Left cardiac atrium (tissue), 4 donors: Measurements from ENCODE around the gene TUT4. TPM values are rescaled to one million over a fixed set of nuclear protein-coding genes. Genes with fewer than 3 reads are reported as not detected.

ENCODE experiments used
- ATAC-seq, 2 donors: fragments of 200-7000 bp; cut with Tn5 transposase; one replicate each; pipeline ENCODE4 v1.9.1; 2020; ENCODE audit warnings: mild to moderate bottlenecking in 2 of 2, moderate library complexity in 2 of 2
- DNase-seq: peaks from one replicate; pipeline ENCODE4 v3.0.0-alpha.2; 2020
- intact Hi-C, 2 donors: fragments of 100-400 bp; cut with DNase I; formaldehyde crosslinking; loops; one replicate each; pipeline versions ENCODE4 v1.14.1 to v1.15.1; 2022 to 2023
- total RNA-seq, 2 donors: library from RNA; stranded (reverse); fragmentation: NEBNext Ultra II Directional; extraction: Animal tissue kit (Norgen Biotek cat#: 25700); gene quantifications; one replicate each; pipeline ENCODE4 v1.2.1, GENCODE V29; 2021
- donor health status: DM: no; HTN: yes; CAD: no.
- donor health status: DM: no; HTN: yes; CAD: no; lungs with severe emphysema.
- donor health status: DM: yes; HTN: yes; CAD: no.
- donor health status: Dilated cardiomyopathy.

The TUT4 gene
- total RNA-seq, 2 donors from 2014 or later, result 30.1 to 32.7 TPM

DNA sequence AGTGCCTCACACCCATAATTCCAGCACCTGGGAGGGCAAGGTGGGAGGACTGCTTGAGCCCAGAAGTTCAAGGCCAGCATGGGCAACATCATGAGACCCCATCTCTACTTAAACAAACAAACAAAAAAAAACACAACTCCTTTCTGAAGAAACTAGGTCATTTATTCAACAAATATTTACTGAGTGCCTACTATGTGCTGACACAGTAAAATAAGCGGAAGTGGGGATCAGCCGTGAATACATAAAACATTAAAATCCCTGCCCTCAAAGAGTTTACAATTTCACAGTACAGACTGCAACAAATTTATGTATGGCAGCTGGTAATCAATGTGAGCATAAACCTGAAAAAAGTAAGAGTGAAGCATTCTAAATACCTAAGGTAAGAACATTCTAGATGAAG is 65.3 kb downstream of the TUT4 start:
- intact Hi-C loops, result no loop called here
- DNase-seq (no peak), ATAC-seq (no peak)

DNA sequence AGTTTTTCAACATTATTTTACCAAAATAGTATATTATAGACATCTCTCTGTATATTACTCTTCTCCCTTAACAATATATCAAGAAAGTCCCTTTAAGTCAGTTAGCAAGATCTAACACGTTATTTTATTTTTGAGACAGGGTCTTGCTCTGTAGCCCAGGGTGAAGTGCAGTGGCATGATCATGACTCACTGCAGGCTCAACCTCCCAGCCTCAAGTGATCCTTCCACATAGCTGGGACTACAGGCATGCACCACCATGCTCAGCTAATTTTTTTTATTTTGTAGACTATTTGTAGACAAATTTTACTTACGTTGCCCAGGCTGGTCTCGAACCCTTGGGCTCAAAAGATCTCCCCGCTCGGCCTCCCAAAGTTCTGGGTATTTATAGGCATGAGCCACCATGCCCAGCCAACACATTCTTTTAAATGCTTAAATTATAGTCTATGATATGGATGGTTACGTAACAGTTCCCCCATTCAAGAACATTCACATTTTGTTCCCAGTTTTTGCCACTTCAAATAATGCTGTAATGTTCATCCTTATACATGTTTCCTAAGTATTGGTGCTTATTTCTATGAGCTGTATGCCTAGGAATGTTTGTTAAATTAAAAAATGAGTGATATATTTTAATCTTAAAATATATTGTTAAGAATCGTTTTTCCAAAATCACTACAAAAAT is 70.4 kb downstream of the TUT4 start:
- DNase-seq (no peak), ATAC-seq (no peak)
- intact Hi-C loops, result no loop called here

DNA sequence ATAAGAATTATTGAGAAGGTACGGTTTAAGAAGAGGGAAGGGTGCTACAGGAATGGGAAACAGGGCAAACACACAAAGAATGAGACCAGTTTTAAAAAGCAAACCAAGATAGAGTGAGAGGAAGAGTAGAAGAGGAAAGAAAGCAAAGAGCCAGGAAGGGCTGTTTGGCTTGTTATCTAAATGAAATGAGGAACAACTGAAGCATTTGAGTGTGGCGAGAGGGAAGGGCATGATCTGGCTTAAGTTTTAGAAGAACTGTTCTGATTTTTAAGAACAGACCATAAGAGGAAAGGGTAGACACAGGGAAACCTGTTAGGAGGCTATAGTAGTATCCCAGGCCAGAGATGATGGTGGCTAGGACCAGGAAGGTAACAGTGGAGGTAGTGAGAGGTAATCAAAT is 73.8 kb downstream of the TUT4 start:
- ATAC-seq (no peak), DNase-seq (no peak)
- intact Hi-C loops, result no loop called here

DNA sequence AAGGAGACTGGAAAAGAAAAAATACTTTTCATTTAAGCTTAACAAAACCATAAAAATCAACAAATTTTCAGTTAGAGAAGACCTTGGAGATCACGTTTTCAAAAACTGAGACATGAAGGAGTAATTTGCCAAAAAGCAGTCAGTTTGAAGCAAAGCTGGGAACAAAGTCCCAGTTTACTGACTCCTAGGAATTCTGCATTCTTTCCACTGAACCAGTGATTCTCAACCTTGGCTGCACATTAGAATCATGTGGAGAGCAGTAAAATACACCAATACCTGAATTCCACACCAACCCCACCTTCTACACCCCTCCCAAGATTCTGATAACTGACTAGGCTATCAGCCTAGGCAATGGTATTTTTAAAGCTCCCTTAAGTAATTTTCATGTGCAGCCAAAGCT is 75.0 kb downstream of the TUT4 start:
- ATAC-seq (no peak), DNase-seq (no peak)

DNA sequence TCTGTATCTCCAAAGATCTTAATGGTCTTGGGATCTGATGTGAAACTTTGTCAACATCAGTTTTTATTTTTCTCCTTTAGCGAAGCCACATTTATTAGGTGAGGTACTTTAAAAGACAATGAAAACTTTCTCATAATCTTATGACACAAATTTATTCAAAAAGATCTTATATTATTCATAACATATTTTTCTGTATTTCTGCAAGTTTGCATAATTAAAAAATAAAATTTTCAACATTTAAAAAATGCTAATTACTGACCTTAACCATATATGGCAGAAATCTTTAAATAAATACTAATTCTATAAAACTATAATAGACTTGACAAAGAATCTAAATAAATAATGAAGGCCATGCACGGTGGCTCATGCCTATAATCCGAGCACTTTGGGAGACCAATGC is 75.9 kb downstream of the TUT4 start:
- DNase-seq, result no peak
- ATAC-seq, result no peak
- intact Hi-C loops, result no loop called here

More for the DNA sequence above, 75.0 kb downstream of the TUT4 start:
- intact Hi-C loops, result no loop called here

DNA sequence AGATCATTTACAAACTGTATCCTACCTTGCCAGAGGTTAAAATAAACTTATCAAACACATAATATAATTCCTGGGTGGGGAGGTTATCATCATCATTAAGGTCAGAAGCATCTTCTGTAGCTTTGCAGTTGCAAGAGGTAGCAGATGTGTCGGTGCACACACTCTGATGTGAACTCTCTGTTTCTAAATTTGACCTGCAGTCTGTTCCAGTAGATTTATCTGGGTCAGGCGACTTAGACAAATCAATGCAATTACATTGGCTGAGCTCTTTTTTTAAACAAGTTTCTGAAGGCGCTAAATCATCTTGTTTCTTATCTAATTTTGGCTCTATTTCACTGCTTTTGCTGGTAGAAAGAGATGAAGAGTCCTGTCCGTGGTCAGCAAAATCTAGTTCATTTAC is 78.1 kb downstream of the TUT4 start:
- DNase-seq (no peak), ATAC-seq (no peak)
- intact Hi-C loops, result no loop called here

DNA sequence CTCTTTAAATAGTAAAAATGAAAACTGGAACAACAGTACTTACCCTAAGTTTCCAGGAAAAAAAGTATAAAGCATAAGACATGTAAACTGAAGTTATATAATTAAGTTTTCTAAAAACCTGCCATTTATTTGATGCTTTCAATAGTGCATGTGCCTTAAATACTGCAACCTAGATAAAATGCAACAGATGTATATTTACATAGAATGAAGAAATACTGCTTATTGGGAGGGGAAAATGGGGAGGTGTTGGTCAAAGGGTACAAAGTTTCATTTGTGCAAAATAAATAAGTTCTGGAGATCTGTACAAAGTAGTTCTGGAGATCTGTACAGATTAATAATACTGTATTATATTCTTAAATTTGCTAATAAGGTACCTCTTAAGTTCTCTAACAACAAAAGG is 79.9 kb downstream of the TUT4 start:
- no peak for DNase-seq

DNA sequence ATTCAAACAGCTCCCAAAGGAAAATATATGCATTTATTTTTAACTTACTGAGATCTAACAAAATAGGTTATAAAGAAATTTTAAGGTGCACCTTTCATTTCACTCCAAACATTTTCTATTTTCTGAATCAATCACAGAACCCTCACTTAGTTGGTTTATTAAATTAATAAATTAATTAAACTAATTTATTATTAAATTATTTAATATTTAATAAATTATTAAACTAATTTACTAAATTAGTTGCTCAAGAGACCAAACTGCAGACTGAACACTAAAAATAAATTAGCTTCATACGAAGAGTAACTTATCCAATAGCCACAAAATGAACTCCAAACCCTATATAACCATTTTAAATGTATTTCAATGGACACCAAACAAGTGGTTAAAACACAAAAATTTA is 80.5 kb downstream of the TUT4 start:
- DNase-seq, result no peak
- ATAC-seq, result no peak
- intact Hi-C loops, result no loop called here

More for the DNA sequence above, 79.9 kb downstream of the TUT4 start:
- intact Hi-C loops, result no loop called here
- no peak for ATAC-seq

DNA sequence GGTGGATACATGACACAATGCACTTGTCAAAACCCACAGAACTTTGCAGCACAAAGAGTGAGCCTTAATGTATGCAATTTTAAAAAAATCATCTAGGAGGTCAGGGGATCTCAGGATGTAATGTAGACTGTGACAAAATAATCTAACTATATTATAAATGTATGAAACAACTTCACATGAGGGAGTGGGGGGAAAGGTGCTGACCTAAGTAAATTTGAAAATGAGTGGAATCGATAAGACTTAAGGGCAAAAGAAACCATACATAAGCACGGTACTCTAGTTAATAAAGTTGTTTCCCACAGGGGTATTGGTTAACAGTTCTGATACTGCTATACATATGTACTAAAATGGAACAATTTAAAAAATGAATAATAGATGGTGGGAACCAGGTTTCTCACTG is 83.8 kb downstream of the TUT4 start:
- ATAC-seq, result no peak
- DNase-seq, result no peak
- intact Hi-C loops, result no loop called here

DNA sequence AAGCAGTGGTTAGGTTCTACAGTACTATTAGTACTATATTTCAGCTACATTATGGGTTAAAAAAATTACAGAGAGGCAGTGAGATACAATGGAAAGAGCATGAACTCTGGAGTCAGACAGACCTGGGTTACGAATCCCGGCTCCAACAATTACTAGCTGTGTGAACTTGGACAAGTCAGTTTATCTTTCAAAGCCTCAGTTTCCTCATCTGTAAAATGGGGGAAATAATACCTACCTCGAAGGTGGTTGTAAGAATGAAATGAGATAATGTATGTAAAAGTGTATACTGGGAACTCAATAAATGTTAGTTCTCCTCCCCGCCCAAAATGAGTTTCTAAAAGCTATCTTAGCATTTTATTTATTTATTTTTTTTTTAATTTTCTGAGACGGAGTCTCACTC is 89.0 kb downstream of the TUT4 start:
- no peak for ATAC-seq
- DNase-seq, result no peak
- intact Hi-C loops, result no loop called here

DNA sequence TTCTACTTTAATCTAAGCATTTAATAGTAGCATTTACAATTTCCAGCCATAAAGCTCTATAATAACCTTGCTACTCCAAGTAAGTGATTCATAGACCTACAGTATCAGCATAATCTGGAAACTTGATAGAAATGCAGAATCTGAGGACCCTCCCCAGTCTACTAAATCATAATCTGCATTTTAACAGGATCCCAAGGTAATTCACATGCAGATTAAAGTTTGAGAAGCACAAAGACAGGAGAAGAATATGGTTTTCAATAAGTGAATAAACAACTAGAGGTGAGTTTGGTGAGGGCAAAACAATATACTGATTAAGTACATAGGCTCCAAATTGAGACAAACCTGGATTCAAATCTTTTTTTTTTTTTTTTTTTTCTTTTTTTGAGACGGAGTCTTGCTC is 91.1 kb downstream of the TUT4 start:
- ATAC-seq, result no peak
- intact Hi-C loops, result no loop called here

DNA sequence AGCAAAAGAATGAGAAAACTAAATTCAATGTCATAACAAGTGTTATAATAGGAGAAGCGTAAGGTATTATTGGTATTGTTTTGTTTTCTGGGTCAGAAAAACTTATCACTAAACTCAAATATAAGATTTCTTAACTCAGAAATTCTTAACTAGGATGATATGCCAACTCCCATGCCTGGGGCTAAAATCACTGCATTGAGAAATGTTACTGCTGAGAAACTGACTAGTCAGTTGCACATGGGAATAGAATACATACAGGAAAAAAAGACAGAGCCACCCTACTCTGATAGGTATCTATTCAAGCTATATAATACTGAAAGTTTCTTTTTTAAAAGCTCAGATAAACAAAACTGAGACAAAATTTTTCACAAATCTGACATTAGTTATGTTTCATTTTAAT is 92.2 kb downstream of the TUT4 start:
- no peak for DNase-seq
- ATAC-seq, result no peak
- intact Hi-C loops, result no loop called here

More for the DNA sequence above, 91.1 kb downstream of the TUT4 start:
- DNase-seq, result no peak

DNA sequence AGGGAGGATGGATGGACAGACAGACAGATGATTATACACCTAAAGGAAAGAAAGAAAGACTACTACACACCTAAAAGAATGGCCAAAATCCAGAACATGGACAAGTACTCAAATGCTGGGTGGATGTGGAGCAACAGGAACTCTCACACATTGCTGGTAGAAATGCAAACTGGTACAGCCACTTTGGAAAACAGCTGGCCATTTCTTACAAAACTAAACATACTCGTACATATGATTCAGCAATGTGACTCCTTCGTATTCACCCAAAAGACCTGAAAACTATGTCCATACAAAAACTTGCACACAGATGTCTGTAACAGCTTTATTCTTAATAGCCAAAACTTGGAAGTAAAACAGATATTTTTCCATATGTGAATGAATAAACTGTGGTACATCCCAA is 97.2 kb downstream of the TUT4 start:
- intact Hi-C loops, result no loop called here
- ATAC-seq, result no peak
- DNase-seq, result no peak

DNA sequence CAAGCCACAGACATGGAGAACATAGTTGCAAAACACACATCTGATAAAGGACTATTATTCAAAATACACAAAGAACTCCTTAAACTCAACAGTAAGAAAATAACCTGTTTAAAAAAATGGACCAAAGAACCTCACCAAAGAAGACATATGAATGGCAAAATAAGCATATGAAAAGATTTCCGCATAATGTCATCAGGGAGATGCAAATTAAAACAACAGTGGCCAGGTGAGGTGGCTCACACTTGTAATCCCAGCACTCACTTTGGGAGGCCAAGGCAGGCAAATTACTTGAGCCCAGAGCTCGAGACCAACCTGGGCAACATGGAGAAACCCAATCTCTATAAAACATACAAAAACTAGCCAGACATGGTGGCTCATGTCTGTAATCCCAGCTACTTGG is 98.1 kb downstream of the TUT4 start:
- ATAC-seq, result no peak
- no peak for DNase-seq
- intact Hi-C loops, result no loop called here

DNA sequence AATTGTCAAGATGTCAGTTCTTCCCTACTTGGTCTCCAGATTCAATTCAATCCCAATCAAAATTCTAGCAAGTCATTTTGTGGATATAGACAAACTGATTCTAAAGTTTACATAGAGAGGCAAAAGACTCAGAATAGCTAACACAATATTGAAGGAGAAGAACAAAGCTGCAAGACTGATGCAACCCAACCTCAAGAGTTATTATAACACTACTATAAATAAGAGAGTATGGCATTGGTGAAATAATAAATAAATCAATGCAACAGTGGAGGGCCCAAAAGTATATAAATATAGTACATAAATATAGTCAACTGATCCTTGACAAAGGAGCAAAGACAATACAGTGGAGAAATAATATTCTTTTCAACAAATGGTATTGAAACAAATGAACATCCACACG is 98.8 kb downstream of the TUT4 start:
- DNase-seq (no peak), ATAC-seq (no peak)
- intact Hi-C loops, result no loop called here

DNA sequence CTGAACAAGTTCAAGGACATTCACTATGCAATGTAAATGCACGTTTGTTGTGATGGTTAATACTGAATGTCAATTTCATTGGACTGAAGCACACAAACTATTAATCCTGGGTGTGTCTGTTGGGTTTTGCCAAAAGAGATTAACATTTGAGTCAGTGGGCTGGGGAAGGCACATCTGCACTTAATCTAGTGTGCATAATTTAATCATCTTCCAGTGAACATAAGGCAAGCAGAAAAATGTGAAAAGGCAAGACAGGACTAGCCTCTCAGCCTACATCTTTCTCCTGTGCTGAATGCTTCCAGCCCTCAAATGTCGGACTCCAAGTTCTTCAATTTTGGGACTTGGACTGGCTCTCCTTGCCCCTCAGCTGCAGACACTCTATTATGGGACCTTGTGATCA is 108.4 kb downstream of the TUT4 start:
- ATAC-seq (no peak), DNase-seq (no peak)
- intact Hi-C loops, result no loop called here

DNA sequence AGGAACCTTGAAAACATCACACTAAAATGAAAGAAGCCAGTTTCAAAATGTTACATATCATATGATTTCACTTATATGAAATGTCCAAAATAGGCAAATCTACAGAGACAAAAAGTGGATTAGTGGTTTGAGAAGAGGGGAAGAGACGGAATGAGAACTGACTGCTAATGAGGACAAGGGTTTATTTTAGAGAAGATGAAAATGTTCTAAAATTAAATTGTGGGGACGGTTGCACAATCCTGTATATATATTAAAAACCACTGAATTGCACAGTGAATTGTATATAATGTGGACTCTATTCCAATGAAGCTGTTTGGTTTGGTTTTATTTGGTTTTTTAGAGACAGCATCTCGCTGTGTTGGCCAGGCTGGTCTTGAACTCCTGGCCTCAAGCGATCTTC is 112.9 kb downstream of the TUT4 start:
- ATAC-seq (no peak), DNase-seq (no peak)
- intact Hi-C loops, result no loop called here

DNA sequence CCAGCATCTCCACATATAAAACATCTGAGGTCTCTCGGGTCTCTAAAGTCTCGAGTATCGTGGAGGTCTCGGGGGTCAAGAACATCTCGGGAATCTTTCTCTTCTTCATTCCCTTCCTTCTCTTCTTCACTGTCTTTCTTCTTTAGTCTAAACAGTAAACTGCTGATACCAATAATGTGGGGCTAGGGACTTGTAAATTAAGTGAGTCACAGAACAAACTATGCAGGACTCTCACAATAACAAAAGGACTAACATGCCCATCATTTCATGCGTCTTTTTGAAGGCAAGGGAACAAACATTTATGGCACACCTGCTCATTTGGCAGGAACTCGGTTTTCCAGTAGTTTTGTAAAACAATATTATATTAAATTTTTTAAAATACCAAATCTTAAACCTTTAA is 116.1 kb downstream of the TUT4 start:
- ATAC-seq (no peak), DNase-seq (no peak)
- intact Hi-C loops, result no loop called here

DNA sequence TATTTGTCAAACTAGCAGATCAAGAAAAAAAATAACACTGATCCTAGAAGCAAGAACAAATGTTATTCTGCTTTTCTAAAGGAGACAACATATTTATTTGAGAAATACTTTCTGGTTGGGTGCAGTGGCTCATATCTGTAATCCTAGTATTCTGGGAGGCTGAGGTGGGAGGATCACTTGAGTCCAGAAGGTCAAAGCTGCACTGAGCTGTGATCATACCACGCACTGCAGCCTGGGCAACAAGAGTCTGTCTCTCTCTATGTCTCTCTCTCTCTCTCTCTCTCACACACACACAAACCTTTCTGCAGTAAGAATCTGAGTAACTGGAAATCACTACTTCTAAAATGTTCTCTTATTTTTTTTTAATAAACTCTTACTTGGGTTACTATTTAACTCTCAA is 117.2 kb downstream of the TUT4 start:
- no peak for ATAC-seq
- no peak for DNase-seq
- intact Hi-C loops, result no loop called here

DNA sequence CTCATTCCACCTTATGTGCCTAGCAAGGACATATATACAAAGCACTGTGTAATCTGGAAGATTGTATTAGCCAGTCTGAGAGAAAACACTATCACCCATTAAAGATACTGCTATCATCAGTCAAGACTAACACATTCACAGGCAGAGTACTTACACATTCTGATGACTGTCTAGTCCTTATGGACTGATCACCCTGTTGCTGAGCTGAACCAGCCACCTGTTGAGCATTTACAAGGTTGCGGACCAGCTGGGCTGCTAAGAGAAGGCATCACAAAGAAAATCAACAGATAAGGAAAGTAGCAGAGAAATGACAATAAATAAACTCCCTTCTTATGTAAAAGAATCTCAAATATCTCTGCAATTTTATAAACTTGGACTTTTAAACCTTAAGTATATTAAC is 117.7 kb downstream of the TUT4 start:
- no peak for DNase-seq
- intact Hi-C loops, result no loop called here

DNA sequence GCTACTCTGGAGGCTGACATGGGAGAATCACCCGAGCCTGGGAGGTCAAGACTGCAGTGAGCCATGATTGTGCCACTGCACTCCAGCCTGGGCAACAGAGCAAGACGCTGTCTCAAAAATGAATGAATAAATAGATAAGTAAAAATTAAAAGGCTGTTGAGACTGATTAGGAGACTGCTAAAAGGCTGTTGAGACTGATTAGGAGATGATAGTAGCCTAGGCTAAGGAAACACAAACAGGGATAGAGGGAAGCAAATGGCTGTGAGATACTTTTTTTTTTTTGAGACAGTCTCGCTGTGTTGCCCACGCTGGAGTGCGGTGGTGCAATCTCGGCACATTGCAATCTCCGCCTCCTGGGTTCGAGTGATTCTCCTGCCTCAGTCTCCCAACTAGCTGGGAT is 120.1 kb downstream of the TUT4 start:
- ATAC-seq (no peak), DNase-seq (no peak)
- intact Hi-C loops, result no loop called here

More for the DNA sequence above, 117.7 kb downstream of the TUT4 start:
- ATAC-seq, result no peak

DNA sequence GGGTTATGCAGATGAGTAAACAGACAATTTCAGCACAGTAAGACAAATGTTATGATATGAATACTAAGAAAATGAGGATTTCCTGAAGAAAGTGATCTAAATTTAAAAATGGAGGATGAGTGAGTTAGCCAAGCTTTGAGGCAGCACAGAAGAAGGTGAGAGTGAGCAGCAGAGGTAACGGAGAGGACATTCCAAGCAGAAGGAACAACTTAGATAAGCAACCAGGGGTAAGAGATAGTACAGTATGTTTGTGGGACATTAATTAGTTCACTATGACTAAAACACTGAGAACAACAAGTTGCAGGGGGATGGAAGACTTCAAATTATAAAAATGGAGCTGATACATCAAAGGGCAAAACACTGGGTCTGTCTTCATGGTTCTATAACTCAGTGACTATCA is 125.7 kb downstream of the TUT4 start:
- DNase-seq (no peak), ATAC-seq (no peak)
- intact Hi-C loops, result no loop called here
